Kidney (tissue), 14 donors: ENCODE results near the gene AGBL1. TPM values are rescaled to one million over a fixed set of nuclear protein-coding genes. Genes with fewer than 3 reads are reported as not detected.
A peak's percentile ranks its signal among the peaks of the same experiment; 100 is the strongest.

Experiments
- DNase-seq, 5 donors: peaks; one replicate each; pipeline ENCODE4 v3.0.0-alpha.2; 2013 to 2020
- FAIRE-seq: peaks from 2 replicates; lab custom pipeline; 2012; peaks lifted over from hg19 to GRCh38; lab: Jason Lieb, UNC
- H3K27ac ChIP-seq, 2 donors: one replicate each; pipeline ENCODE4 v1.7.0; 2013; ENCODE audit warnings: low read depth in 2 of 2, low read length in 2 of 2, inconsistent platforms in 1 of 2
- H3K27me3 ChIP-seq: one replicate; pipeline ENCODE4 v1.7.1; 2013; ENCODE audit warnings: low read length, inconsistent platforms; ENCODE audit not compliant: control insufficient read depth, insufficient read depth
- H3K36me3 ChIP-seq, 3 donors: one replicate each; pipeline versions ENCODE4 v1.7.0 to v1.7.1; 2013; ENCODE audit warnings: low read length in 3 of 3, control low read depth in 1 of 3, inconsistent platforms in 1 of 3; ENCODE audit not compliant: insufficient read depth in 3 of 3, control insufficient read depth in 2 of 3
- H3K4me1 ChIP-seq, 3 donors: one replicate each; pipeline versions ENCODE4 v1.7.0 to v1.7.1; 2013; ENCODE audit warnings: low read length in 3 of 3, inconsistent platforms in 1 of 3, low read depth in 1 of 3; ENCODE audit not compliant: control insufficient read depth in 2 of 3, insufficient read depth in 2 of 3
- H3K4me3 ChIP-seq, 3 donors: one replicate each; pipeline versions ENCODE4 v1.7.0 to v1.8.1; 2013; ENCODE audit warnings: low read length in 3 of 3, control low read depth in 1 of 3, inconsistent platforms in 1 of 3
- H3K9ac ChIP-seq, 3 donors: one replicate each; pipeline versions ENCODE4 v1.7.0 to v1.7.1; 2013; ENCODE audit warnings: low read length in 3 of 3, control low read depth in 1 of 3, inconsistent platforms in 1 of 3
- H3K9me3 ChIP-seq, 3 donors: one replicate each; pipeline versions ENCODE4 v1.7.0 to v1.7.1; 2013; ENCODE audit warnings: low read length in 3 of 3, control low read depth in 1 of 3, inconsistent platforms in 1 of 3; ENCODE audit not compliant: control insufficient read depth in 2 of 3, insufficient read depth in 1 of 3
- intact Hi-C: fragments of 100-400 bp; cut with DNase I; formaldehyde crosslinking; loops from one replicate; pipeline ENCODE4 v1.11.1; 2022
- polyA plus RNA-seq: library from polyadenylated mRNA; stranded (reverse); fragments of 350-450 nt; fragmentation: Illumina TruSeq; extraction: RNeasy Lipid Tissue Mini Kit (QIAGEN cat#74804); gene quantifications from one replicate; pipeline ENCODE4 v1.2.3, GENCODE V29; 2014; ENCODE audit warnings: low read depth, low replicate concordance; ENCODE audit not compliant: insufficient read depth
- total RNA-seq: library from RNA; stranded (reverse); fragmentation: NEBNext Ultra II Directional; extraction: Animal tissue kit (Norgen Biotek cat#: 25700); gene quantifications from one replicate; pipeline ENCODE4 v1.2.1, GENCODE V29; 2021
- TF ChIP-seq, protein P1 (sequence below): IDR thresholded peaks from 3 replicates; pipeline ENCODE4 v1.5.1; 2012; ENCODE audit warnings: mild to moderate bottlenecking, moderate library complexity, borderline replicate concordance; ENCODE audit not compliant: insufficient read depth; ENCODE audit errors: extremely low read depth
- donor health status: control.
- donor health status: control.
- donor health status: control.
- donor health status: control.
- donor health status: control.
- donor health status: DM: yes; HTN: yes; CAD: no.
- donor health status: Normal renal cell carcinoma (clear cell type).

AGBL1 gene
- total and polyA plus RNA-seq, 2 donors from 2014 or later, result not detected

DNA sequence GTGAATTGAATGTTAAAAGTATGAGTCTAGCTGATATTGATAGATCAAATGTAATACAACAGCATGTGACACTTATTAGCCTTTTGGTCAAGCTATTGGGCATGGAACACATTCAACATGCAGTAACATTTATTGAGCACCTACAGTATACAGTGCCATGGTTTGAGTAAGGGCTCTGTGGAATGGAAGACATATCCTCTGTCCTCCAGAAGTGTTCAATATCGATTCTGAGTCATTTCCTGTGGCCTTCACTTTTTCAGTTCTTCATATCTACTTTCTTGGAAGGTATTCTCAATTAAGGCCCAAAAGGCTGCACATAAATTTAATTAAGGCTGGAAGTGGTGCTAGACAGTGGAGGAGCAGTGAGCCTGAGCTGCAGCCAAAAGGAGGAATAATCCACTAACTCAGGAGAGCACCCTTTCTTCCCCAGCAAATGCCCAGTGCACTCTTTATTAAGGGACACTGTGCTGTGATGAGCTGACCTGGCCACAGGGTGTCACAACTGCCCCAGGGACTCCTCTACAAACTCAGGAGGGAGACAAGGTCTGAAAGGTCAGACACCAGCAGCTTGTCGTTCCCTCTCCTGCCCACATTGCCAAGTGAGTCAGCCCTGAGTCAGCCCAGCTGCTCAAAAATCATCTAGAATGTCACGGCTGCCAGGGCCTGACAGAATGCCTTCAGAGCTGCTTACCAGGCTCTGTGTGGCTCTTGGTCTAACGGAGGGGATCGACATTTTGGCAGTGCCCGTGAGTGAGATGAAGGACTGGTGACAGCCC lies 544.8 kb downstream of the AGBL1 start:
- Histone ChIP-seq H3K36me3 (no peaks in the 10 kb centered on the region), H3K4me1 (no peaks in the 10 kb centered on the region), H3K4me3 (no peak overlapping the region), H3K27me3 (no peaks in the 10 kb centered on the region), H3K27ac (no peak overlapping the region), H3K9me3 (no peaks in the 10 kb centered on the region), H3K9ac (no peak overlapping the region)
- intact Hi-C loops, result no loop called here
- FAIRE-seq (no peak), DNase-seq (peak; percentile 65 to 85 (median 80))
- TF ChIP-seq, protein P1, sequence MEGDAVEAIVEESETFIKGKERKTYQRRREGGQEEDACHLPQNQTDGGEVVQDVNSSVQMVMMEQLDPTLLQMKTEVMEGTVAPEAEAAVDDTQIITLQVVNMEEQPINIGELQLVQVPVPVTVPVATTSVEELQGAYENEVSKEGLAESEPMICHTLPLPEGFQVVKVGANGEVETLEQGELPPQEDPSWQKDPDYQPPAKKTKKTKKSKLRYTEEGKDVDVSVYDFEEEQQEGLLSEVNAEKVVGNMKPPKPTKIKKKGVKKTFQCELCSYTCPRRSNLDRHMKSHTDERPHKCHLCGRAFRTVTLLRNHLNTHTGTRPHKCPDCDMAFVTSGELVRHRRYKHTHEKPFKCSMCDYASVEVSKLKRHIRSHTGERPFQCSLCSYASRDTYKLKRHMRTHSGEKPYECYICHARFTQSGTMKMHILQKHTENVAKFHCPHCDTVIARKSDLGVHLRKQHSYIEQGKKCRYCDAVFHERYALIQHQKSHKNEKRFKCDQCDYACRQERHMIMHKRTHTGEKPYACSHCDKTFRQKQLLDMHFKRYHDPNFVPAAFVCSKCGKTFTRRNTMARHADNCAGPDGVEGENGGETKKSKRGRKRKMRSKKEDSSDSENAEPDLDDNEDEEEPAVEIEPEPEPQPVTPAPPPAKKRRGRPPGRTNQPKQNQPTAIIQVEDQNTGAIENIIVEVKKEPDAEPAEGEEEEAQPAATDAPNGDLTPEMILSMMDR, result peak; percentile 54

DNA sequence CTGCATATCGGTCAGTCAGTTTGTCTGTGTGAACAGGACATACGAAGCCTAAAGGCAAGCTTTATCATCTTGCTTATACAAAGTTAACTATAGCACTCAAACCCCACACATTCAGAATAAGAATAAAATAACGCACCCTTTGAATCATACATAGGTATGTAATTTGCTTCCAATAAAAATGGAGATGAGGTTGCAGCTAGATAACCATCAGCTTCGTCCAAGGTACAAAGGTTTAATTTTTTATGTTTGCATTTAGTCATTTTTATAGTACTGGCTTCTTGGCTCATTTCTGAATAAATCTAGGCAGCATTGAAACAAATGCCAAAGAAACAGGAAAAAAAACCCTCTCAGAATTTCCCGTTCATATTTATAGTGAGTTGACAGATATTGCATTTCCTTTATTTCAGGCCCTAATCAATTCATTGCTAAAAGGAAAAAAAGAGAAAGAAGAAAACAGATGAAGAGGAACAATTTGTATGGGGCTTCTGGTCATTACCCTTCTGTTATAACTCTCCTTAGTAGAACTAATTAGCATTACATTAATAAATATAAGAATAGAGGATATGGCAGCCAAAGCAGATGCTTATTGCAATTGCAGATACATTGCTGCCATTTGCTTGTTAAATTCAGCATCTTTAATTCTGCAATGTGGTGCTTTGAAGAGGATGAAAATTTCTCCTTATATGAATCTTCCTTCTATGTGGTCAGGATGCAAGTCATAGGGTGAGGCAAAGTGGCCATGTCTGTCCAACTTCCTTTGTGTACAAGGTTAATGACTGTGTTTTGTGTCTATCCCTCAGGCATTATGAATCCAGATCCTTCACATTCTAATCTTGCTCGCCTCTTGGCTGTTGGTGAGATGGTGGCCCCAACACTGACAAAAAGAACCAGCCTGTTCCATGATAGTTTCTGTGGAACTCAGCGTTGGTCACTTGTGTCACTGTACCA lies 550.0 kb downstream of the AGBL1 start:
- Histone ChIP-seq H3K36me3 (no peaks in the 10 kb centered on the region), H3K4me3 (no peak overlapping the region), H3K9me3 (no peaks in the 10 kb centered on the region), H3K4me1 (no peaks in the 10 kb centered on the region), H3K9ac (no peak overlapping the region), H3K27me3 (no peaks in the 10 kb centered on the region), H3K27ac (no peak overlapping the region)
- no peak for FAIRE-seq
- intact Hi-C loops, result no loop called here
- TF ChIP-seq, protein P1, result no peak
- no peak for DNase-seq

DNA sequence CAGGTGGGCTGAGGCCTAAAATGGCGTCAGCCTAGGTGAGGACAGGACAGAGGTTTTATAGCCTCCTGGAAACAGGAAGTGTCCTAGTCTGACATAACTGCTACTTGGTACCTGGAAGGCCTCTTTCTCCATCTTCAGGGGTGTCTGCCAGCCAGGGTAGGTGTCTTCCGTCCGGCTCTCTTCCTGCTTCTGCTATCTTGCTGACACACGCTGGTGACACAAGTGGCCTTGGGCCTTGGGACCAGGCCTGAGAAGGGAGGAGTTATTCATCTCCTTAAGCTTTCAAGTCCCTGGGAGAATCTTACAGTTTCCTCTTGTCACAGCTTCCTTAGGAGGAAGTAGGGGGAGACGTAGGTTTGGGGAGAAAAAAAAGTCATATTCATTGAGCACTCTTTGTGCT lies 551.3 kb downstream of the AGBL1 start:
- Histone ChIP-seq H3K4me1 (no peaks in the 10 kb centered on the region), H3K36me3 (no peaks in the 10 kb centered on the region), H3K27ac (no peak overlapping the region), H3K9ac (no peak overlapping the region), H3K4me3 (no peak overlapping the region), H3K9me3 (no peaks in the 10 kb centered on the region), H3K27me3 (no peaks in the 10 kb centered on the region)
- TF ChIP-seq, protein P1, result no peak
- FAIRE-seq (no peak), DNase-seq (no peak)
- intact Hi-C loops, result no loop called here
